VCaP (cell line): ENCODE measurements around the gene POMT1.
"Not testable (repeated sequence)": the region's sequence is repeated elsewhere in the genome, so short reads cannot be mapped to it uniquely, and the experiment has no call there.

Source experiments
- H3K27ac ChIP-seq: fragments of 450-650 bp; 2 replicates; pipeline ENCODE4 v1.5.1; 2017
- TF ChIP-seq, protein P1 (sequence below): fragments of 450-650 bp; conservative IDR thresholded peaks from 2 replicates; pipeline ENCODE4 v1.5.1; 2017; ENCODE audit warnings: mild to moderate bottlenecking, moderate library complexity

The POMT1 gene

GRCh38 chr9:131545003-131545785 is 42.5 kb downstream of the POMT1 start, which contains the start of gene PRRT1B:
Gene PRRT1B (plus strand): TSS chr9:131545523. CDS start chr9:131545616, 93 bp downstream.
- TF ChIP-seq, protein P1, sequence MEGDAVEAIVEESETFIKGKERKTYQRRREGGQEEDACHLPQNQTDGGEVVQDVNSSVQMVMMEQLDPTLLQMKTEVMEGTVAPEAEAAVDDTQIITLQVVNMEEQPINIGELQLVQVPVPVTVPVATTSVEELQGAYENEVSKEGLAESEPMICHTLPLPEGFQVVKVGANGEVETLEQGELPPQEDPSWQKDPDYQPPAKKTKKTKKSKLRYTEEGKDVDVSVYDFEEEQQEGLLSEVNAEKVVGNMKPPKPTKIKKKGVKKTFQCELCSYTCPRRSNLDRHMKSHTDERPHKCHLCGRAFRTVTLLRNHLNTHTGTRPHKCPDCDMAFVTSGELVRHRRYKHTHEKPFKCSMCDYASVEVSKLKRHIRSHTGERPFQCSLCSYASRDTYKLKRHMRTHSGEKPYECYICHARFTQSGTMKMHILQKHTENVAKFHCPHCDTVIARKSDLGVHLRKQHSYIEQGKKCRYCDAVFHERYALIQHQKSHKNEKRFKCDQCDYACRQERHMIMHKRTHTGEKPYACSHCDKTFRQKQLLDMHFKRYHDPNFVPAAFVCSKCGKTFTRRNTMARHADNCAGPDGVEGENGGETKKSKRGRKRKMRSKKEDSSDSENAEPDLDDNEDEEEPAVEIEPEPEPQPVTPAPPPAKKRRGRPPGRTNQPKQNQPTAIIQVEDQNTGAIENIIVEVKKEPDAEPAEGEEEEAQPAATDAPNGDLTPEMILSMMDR = no peak
- H3K27ac ChIP-seq = peak within 1 kb of the TSS; percentile 97

DNA sequence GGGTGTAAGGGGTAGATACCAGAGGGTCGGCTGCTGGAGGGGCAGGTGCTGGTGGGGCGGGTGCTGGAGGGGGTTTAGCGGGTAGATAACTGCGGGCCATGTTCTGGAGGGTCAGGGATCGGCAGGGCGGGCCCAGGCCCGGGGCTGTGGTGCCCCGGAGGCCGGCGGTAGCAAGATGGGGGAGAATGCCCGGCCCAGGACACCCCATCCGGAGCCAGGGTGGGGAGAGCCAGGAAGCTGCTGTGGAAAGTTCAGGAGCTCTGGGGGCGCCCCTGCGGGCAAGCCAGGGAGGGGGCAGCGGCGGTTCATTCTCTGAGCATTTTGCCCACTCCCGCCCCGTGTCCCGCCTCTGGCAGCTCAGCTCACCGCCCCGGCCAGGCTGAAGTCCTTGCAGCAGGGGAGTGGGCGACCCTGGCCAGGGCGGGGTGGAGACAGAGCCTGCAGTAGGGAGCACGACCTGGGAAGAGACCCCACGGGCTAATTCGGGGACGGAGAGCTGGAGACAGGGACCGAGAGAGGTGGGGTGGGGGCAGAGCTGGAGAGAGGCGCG is 43.1 kb downstream of the POMT1 start:
- TF ChIP-seq, protein P1 = no peak
- H3K27ac ChIP-seq = peak overlapping the region; percentile 97

DNA sequence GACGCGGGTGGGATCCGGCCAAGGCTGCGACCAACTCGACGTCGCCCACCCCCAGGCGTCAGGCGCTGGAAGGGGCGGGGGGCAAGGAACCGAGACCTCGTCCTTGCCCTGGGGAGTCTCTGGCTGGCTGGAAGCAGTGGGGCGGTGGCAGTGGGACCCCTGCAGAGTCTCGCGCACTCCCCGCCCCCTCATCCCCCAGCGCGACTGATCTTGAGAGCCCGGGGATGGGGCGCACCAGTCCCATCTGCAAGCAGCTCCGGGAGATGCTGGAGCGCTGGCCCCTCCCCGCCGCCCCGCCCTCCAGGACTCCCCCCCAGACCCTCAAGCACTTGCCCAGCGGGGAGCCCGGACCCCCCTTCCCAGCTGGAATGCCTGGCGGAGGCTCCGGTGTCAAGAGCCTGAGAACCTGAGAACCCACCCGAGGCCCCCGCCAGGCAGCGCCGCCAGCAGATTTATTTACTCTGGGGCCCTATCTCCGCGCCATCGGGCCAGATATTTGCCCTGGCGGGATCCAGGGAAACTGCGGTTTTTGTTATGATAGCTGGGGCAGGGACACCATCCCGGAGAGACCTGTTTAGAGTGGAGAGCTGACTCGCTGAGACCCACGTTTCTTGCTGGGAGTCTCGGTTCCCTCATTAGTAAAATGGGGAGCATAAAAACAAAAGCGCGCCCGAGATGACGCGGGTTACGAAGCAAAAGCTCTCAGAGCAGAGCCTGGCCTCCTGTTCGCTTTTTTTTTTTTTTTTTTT is 43.8 kb downstream of the POMT1 start:
- TF ChIP-seq, protein P1 = peak; percentile 26; the same call in 1 of the 2 replicates
- H3K27ac ChIP-seq = peak overlapping the region; percentile 97

DNA sequence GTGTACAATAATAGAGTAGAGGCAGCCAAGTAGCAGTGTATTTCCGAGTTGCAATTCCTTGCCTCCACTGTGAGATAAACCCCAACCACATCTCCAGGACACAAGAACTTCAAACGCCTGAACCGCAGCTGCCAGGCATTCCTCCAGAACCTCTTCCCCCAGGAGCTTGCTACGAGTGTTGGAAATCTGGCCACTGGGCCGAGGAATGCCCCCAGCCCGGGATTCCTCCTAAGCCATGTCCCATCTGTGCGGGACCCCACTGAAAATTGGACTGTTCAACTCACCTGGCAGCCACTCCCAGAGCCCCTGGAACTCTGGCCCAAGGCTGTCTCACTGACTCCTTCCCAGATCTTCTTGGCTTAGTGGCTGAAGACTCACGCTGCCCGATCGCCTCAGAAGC is 46.5 kb downstream of the POMT1 start:
- H3K27ac ChIP-seq = not testable (repeated sequence)

GRCh38 chr9:131550465-131550864 is 47.7 kb downstream of the POMT1 start:
- not testable (repeated sequence) for H3K27ac ChIP-seq

GRCh38 chr9:131552030-131552429 is 49.3 kb downstream of the POMT1 start:
- TF ChIP-seq, protein P1 = no peak
- no peak overlapping the region for H3K27ac ChIP-seq

DNA sequence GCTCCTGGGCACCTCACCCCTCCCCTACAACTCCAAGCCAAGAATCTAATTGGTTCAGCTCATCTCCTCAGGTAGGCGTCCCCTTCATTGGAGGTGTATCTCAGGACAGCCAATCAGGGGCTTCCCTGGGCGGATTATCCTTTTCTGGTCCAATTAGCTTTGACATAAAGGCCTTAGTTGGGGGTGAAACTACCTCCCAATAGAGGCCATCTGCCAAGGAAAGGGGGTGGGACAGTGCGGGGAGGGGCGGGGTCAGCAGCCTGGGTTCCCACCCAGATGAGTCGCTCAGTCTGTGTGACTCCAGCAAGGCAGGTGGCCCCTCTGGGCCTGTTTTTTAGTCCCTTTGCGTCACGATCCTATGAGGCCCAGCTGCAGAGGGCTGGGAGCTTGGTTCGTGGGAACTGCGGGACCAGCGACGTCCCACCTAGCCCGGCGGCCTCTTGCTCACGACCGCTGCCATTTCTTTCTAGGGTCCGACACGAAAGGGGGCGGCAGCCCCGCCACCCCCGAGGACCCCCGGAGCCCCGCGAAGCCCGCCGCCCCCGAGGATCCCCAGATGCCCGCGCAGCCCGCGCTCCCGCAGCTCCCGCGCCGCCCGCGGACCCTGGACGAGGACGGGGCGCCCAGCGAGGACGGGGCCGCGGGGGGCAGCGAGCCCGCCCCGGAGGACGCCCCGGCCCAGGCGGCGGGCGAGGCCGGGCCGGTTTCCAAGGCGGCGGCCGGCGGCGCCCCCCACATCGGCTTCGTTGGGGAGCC is 51.5 kb downstream of the POMT1 start:
- TF ChIP-seq, protein P1 = no peak
- H3K27ac ChIP-seq = no peak overlapping the region

DNA sequence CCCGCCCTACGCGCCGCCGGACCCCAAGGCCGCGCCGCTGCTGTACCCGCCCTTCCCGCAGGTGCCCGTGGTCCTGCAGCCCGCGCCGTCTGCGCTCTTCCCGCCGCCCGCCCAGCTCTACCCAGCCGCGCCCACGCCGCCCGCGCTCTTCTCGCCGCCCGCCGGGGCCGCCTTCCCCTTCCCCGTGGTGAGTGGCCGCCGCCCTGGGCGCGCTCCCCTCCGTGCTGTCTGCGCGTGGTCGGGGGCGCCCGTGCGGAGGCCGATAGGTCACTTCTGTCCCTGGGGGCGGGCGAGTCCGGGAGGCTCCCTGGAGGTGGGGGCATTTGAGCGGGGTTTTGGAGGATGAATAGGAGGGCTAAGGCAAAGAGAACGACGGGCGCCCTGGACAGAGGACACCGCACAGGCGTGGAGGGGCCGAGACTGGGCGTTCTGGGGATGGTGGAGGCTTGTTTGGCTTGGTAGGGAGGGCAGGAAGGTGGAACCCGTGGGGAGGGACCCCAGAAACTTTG is 52.2 kb downstream of the POMT1 start:
- TF ChIP-seq, protein P1 = no peak
- H3K27ac ChIP-seq = no peak overlapping the region
